Hematopoietic multipotent progenitor cell treated with erythropoietin and hydrocortisone succinate and interleukin-3 and kit ligand, for 6 days (in vitro differentiated cells): Measurements from ENCODE around the gene MPZL2.

Experiments used
- DNase-seq: peaks from one replicate; pipeline ENCODE4 v3.0.0-alpha.2; 2015

The MPZL2 gene

DNA sequence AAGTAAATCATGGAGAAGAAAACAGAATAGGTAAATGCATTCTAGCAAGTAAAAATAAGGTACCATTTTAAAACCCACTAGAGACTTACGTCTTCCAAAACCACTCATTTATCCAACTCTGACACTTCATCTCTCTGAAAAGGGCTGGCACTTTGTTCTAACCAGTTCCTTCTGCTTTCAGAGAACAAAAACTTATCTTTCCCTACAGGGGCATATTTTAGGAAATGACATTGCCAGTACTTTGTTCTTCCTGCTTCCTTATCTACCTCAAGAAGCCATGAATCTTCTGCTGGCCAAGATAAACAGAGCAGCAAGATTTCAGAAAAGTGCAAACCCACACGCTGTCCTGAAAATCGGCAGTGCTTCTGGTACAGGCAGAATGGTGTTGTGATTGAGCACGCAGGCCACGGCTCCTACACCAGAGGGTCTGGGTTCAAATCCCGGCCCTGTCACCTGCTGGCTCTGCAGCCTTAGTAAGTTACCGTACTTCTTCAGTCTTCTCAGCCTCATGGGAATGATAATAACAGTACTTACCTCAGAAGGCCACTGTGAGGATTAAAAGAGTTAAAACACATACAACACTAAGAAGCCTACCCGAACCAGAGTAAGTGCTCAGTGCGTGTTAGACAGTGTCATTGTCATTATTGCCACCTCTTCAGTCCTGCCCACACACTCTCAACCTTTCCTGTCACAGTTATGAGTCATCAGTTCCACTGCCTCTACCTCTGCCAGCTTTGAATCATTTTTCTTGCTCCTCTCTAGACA lies 22.9 kb downstream of the MPZL2 start:
- peak; percentile 93 for DNase-seq

DNA sequence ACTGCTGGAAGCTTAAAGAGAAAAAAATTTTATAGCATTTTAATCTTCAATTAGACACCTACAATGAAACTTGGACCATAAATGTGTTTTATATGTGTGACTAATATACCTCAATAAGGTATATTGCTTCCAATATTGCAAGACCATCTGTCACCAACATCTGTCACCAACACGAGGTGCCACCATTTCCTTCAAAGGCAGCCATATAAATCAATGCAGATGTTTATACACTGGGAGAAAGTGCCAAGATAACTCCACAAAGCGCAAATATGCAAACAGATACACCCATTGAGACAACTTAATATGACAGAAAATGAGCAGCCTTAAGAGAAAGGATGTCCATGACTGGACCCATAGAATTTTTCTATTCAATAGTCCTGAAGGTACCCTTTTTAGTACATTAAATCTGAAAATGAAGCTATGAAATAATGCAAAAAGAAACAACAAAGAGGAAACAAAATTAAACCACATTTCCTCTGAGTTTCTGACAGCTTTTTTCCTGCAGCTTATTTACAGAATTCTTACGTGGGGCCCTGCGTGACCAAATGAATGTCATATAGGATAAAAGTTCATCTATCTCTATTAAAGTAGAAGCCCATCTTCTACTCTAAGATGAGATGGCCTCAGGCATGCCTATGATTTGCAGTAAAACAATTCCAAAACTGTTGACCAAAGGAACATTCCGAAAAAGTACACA lies 24.4 kb downstream of the MPZL2 start:
- DNase-seq: no peak

DNA sequence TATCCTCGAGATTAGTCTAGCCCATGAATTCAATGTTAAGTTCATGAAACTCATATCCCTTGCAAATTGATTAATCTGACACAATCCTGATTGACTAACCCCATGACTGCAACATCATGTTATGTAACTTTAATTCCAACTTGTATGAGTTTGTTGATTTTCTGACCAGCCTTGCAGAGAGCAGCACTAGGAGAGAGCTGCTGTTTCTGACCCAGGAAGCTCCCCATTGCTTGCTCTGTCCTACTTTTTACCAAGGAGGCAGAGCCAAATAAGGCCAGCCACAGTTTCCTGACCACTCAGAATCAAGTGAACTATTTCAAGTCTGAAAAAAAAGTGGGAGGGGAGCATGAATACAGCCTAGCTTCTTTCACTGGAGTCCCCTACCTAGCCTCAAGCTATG lies 25.2 kb downstream of the MPZL2 start:
- DNase-seq: no peak

DNA sequence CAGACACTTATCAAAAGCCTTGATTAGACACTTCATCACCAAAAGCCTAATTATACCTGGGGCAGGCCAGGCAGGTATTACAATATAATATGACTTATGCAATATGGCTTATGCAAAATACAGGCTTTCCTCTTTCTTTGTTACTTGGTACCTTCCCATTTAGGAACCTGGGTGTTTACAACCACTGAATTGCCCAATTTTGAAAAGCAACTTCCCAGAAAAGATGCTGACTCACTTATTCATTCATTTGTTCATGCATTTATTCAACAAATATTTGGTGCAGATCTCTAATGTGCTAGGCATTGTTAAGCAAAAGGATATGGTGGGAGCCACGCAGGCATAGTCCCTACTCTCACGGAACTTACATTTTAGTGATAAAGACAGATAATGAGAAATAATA lies 25.7 kb downstream of the MPZL2 start:
- DNase-seq: peak; percentile 24

DNA sequence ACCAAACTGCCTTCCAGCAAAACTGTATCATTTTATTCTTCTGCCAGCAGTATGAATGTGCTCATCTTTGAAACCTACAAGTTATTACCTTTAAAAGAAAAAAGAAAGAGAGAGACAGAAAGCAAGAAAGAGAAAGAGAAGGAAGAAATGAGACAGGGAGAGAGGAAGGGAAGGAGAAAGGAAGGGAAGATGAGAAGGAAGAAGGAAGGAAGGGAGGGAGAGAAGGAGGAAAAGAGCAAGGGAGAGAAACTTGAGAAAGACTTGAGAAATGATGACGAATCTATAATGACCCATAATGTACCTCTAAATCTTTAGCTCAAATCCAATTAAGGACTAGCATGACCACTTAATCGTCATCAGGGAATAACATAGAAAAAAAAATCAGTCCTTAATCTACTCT lies 27.9 kb downstream of the MPZL2 start:
- DNase-seq: no peak

DNA sequence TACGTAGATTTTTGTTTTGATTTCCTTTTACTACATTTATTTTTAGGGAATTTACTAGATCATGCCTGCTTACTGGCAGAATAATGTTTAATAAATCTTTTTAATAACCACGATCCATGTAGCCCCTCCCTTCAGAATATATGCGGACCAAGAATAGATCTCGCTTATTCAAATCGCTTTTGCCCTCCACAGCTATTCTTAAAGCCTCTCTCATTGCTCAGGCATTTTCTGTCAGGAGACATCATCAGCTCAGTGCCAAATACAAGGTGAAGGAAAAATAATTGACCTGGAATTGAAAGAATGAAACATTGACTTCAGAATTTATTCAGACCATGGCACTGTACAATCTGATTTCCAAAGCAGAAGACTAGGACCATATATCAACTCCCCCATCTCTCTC lies 29.3 kb downstream of the MPZL2 start:
- DNase-seq: no peak

DNA sequence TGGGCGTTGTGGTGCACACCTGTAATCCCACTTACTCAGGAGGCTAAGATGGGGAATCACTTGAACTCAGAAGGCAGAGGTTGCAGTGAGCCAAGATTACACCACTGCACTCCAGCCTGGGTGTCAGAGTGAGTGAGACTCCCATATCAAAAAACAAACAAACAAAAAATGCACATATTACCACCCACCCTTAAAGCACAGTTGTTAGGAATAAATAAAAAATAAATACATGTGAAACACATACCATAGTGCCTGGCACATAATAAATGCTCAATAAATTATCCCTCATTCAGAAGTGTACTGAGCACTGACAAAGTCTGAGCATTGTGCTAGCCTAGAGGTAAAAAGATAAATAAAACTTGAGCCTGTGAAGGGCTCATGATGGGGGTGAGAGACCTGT lies 30.2 kb downstream of the MPZL2 start:
- no peak for DNase-seq

DNA sequence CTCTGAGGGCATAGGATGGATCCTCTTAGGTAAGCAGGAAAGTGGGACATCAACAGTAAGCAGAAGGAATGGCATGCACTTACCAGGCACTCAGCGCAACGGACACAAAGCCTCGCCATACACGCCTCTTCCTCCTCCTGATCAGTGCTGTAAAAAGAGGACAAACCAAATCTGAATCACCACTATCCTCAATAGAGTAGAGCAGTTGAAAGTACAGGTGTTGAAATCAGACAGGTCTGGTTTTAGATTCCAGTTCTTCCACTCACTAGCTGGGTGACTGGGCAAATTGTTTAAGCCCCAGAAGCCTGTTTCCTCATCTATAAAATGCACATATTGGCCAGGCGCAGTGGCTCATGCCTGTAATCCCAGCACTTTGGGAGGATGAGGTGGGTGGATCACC lies 30.7 kb downstream of the MPZL2 start:
- DNase-seq: no peak

DNA sequence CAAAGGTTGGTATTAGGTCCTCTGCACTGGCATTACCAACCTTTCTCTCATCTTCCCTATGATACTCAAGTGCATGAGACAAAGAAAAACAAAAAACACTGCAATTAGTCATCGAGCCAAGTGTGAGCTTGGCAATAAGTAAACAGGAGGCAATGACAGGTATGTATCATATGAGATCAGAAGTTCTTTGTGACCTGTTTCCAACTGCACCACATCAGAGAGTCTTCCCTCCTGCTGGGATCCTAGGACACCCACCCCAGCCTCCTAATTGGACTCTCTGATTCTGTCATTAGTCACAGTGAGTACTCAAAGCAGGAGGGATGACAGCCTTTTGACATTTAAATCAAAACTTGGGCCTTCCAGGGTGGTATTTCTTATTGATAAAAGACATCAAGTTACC lies 31.4 kb downstream of the MPZL2 start:
- no peak for DNase-seq

DNA sequence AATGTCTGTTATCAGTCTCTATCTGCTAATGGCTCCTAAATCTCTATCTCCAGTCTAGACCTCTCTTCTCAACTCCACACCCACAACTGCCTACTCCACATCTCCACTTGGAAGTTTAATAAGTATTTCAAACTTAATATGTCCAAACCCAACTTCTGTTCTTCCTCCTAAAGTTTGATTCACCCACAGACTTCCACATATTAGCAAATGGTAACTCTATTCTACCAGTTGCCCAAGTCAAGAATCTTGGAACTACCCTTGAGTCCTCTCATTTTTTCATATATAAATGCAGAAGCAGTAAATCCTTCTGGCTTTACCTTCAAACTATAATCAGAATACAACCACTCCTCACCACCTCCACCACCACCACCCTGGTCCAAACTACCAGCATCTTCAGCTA lies 32.6 kb downstream of the MPZL2 start:
- DNase-seq: no peak

DNA sequence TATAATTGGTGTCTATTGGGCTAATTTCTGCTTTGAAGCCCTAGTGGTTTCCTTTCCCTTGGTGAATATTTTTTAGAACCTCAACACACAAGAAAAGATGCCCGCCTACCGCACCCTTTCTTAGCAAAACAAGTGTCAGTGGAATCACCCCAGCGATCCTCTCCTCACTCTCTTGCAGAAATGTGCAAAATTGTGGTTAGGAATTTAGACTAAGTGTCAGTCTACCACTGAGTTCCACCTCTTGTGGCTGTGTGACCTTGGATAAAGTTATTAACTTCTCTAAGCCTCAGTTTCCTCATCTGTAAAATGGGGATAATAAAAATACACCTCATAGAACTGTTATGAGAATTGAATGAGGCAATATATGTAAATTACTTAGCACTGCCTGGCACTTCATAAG lies 34.0 kb downstream of the MPZL2 start:
- no peak for DNase-seq

DNA sequence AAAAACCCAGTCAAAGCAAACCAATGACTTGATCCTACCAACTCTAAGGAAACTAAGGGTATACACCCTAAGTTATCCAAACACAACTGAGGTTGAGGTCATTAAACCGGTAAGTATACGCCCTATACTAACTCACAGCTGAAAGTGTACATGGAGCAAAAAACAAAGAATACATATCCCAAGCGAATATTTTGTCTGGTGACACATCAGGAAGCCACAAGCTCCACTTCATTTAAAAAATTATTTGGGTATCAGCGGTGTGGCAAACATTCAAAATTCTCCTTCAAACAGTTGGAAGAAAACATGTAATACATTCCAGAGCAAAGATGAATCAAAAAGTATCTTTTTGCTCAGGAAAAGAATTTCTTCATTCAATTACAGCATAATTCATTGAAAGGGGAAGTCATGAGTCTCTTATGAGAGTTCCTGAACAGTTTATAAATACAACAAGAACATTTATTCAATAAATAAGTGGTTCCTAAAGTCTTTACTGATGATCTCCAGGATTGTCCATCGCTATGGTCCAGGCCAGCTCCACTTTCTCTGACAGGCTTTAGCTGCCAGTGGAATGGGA lies 34.7 kb downstream of the MPZL2 start:
- no peak for DNase-seq

DNA sequence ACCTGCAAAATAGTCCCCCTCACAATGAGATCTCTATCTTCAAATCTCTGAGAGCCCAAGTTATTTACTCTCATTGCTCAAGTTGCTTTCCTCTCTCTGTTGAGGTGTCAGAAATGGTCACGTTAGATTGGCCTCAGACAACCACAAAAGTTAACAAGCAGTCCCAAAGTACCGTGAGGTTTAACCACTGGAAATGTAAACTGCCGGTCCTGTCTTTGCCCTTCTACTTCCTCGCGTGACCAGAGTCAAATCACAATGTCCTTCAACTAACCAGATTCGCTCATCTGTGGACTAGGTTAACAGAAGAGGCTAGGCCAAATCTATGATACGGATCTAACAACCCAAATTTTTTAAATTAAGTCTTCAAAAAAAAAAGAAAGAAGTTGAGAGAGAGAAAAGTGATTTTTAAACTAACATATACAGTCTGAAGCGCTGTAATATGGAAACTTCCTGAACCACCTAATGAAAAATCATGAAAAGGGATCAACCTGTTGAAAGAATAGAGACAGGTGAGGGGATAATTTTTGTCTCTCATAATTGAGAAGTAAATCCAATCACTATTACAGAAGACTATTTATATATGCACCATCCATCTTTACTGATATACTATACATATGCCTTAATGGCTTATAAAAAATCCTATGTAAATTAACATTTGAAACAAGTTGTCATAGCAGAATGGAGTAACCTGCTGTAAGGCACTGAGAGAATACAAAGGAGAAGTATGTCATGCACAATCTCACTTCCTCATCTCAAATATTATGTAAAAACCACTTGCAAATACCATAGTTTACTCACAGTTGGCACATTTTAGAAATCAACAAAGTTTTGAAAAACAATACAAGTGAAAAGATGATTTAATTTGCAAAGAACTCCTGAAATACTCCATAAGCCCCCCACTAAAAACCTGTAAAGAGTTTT lies 36.0 kb downstream of the MPZL2 start:
- DNase-seq: peak; percentile 56

DNA sequence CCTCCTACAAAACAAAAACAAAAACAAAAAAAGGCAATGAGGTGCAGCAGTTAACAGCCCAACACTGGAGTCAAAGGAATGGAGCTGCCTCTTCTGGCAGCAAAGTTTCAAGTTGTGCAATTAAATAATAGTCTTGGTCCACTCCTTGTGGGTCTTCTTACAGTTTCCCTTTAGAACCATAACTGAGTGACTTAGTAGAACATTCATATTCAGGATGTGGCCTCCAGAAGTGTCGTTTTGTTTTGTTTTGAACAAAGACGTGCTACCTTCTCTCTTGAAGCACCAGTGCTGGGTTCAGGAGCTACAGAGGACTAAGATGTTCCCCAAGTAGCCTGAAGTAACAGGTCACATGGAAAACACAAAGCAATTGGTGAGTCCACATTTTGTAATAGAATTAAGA lies 37.3 kb downstream of the MPZL2 start:
- no peak for DNase-seq

DNA sequence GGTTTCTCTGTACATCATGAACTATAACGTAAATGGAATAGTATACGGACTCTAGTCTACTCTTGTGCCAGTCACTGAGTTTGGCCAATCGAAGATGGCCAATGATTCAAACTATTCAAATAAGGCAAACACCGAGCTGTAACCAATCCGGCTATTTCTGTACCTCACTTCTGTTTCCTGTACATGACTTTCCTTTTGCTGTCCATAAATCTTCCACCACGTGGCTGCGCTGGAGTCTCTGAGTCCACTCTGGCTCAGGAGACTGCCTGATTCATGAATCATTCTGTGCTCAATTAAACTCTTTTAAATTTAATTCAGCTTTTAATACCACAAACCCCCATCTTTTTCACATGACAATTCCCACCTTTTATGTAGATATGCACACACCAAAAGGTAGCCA lies 37.8 kb downstream of the MPZL2 start:
- DNase-seq: no peak

DNA sequence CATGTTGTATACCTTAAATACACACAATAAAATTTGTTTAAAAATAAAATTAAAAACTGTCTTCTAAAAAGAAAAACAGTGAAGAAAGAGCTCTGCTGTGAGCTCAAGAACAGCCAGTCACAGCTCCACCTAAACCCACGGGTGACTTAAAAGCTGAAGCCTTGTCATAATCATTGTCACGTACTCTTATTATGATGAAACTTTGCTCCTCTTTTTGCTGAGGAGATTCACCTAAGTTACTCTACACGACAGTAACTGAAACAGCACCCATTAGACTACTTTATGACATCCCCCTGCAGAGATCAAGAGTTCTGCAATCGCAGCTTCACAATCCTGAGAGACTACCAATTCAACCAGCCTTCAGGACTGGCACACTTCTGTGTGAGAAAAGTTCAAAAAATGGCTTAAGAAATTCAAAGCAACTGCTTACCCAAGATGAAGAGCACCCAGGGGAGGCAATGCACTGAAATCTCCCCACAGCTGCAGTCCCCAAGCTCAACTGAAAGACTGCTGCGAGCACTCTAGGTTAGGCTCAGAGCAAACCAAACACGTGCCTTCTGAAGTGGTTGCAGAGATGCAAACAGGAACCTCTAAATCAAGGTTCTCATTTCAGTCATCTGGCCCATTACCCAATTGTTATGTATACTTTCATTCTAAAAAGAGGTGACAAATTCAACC lies 39.4 kb downstream of the MPZL2 start, which contains the start of gene JAML:
JAML (minus strand) TSS at position 501 of the 678 bp plus-strand sequence. CDS start 10,145 bp downstream, outside the sequence.
- no peak for DNase-seq

DNA sequence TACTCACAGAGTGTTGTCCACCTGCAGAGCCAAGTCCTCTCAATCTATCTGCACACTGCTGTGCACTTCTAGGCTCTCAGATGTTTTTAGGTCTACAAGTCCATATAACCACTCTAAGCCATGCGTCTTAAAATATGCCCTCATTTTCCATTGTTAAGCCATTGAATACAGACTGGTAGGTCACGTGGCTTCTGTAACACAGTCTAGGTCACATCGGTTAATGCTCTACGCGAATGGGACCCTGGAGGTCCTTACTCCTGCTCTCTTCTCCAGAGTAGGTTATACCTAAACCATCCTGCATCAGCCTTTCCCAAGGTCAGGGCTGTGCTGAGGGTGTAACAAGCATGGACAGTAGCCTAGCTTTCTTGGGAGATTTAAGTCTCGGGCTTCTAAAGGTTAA lies 40.1 kb downstream of the MPZL2 start:
- DNase-seq: no peak

DNA sequence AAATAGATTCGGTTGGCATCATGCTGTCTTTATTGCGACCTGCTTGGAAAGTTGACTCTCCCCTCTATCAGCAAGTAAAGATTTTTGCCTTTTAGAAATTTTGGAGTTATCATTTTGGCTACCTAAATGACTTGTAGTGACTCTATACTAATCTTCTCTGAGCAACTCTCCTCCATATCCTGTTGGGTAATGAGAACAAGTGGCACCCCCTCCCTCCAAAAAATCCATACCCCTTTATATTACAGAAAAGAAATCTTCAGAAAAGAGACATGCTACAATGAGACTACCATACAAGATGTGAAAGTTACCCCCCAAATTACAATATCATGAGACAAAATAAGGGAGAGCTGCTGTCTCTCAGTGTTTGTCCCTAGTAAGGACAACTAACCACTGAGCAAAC lies 40.5 kb downstream of the MPZL2 start:
- DNase-seq: no peak

DNA sequence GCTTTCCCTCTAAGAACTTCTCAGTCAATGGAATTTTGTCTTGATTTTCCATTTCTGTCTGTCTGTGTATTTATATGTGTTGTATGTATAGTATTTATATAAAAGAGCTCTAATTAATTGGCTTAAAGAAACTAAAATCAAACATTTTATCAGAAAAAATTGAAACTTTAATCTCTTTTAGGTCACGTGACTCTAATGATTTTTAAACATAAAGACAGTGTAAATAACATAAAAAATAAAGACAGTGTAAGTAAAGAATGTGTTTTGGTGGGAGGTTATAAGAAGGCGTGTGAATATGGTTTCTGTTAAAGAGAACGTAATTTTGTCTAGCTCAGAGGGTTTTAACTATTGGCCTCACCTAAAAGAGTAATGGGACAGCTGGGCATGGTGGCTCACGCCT lies 41.7 kb downstream of the MPZL2 start:
- no peak for DNase-seq

DNA sequence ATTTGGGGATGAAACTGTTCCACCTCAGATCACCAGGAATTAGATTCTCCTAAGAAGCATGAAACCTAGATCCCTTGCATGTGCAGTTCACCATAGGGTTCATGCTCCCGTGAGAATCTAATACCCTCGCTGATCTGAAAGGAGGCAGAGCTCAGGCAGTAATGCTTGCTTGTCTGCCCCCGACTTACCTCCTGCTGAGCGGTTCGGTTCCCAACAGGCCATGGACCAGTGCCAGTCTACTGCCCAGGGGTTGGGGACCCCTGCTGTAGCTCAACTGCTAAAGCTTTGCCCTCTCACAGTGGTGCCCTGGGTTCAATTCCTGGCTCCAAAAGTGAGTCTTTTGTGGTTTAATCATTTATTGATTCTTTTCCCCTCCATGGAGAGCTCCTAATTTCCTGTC lies 42.7 kb downstream of the MPZL2 start:
- DNase-seq: no peak

DNA sequence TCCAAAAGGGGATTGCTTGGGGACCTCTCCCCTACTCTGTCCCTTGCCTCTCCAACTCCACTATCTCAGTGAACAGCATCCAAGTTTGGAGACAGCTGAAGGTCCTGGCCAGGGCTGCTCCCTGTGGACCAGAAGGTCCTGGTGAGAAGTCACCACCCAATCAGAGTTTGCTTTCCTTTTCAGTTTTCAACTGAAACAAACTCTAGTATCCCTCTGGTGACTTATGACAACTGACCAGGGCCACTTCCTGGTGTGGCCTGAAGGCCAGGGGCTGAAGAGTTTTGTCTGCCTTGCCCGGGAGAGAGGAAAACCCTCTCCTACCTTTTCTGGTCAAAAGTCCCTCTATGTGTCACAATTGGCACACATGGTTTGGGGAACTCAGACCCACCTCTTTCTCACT lies 44.4 kb downstream of the MPZL2 start:
- DNase-seq: no peak

DNA sequence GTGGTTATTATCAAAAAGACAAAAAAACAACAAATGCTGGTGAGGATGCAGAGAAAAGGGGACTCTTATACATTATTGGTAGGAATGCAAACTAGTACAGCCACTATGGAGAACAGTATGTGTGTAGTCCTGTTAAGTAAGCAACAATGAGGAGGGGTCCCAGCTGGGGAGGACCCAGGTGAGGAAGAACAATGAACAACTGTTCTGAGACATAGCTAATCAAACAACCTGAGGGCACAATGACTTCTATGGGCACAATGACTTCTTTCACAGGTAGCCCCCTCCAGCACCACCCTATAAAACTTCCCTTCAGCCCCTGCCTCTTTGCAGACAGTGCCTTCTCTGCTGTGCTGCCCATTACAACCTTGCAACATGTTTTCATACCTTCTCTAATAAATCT lies 44.9 kb downstream of the MPZL2 start:
- no peak for DNase-seq

DNA sequence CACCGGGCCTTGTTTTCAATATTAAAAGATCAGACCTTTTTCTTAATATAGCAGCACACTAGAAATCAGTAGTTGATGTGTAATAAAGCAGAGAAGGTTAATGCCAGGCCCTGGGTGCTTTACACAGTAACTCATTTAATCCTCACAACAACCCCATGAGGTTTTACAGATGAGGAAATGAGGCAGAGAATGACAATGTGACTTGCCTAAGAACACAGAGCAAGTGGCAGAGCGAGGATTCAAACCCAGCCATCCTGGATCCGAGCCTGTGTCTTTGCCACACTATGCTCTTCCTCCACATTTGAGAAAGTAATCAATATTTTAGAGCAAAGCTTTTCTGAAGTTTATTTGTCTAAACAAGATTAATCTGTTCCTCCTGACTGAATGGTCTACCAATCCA lies 46.5 kb downstream of the MPZL2 start:
- no peak for DNase-seq
